GM10248 (cell line): ENCODE measurements around the gene MDN1.

Source experiments
- CTCF ChIA-PET: fragments of 300-600 bp; sonication (Branson Sonifier 250); formaldehyde crosslinking; extraction: SDS; loops from one replicate; lab custom pipeline; 2021; ENCODE audit warnings: antibody characterized with exemption; lab: Yijun Ruan, JAX
- POLR2A ChIA-PET: fragments of 350-650 bp; sonication (Branson Sonifier 250); formaldehyde crosslinking; extraction: SDS; loops from one replicate; lab custom pipeline; 2020; ENCODE audit warnings: antibody characterized with exemption; lab: Yijun Ruan, JAX
- DNase-seq: peaks from one replicate; pipeline ENCODE4 v3.0.0; 2012; ENCODE audit errors: extremely low spot score
- TF ChIP-seq, protein P1 (sequence below): IDR thresholded peaks from 2 replicates; pipeline ENCODE4 v1.5.1; 2012; ENCODE audit warnings: mild to moderate bottlenecking, low read depth; ENCODE audit errors: extremely low read depth, missing control alignments, control extremely low read depth

MDN1 gene

DNA sequence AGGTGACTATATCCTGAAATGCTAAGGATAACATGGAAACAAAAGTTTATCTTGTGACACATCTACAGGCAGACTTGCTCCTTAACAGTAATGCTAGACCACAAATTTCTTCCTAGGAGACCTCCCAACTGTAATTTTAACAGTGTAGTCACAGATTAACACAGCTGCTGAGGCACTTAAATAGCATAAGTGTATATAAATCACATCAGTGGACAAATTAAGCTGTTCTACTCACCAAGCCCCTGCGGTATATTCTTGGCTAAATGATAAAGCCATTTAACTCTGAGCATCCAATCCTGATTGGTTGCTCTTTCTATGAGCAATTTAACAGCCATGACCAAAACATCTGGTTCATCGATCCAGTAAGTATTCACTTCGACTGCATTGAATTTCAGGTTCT is 107.8 kb downstream of the MDN1 start:
- ChIA-PET POLR2A (no interaction called here), CTCF (interaction anchor here (1.2 kb wide), 1 partner anchor 28 kb away, joined by 3 read pairs; no protein-coding TSS in a partner anchor)
- TF ChIP-seq, protein P1, sequence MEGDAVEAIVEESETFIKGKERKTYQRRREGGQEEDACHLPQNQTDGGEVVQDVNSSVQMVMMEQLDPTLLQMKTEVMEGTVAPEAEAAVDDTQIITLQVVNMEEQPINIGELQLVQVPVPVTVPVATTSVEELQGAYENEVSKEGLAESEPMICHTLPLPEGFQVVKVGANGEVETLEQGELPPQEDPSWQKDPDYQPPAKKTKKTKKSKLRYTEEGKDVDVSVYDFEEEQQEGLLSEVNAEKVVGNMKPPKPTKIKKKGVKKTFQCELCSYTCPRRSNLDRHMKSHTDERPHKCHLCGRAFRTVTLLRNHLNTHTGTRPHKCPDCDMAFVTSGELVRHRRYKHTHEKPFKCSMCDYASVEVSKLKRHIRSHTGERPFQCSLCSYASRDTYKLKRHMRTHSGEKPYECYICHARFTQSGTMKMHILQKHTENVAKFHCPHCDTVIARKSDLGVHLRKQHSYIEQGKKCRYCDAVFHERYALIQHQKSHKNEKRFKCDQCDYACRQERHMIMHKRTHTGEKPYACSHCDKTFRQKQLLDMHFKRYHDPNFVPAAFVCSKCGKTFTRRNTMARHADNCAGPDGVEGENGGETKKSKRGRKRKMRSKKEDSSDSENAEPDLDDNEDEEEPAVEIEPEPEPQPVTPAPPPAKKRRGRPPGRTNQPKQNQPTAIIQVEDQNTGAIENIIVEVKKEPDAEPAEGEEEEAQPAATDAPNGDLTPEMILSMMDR, result no peak
- no peak for DNase-seq

DNA sequence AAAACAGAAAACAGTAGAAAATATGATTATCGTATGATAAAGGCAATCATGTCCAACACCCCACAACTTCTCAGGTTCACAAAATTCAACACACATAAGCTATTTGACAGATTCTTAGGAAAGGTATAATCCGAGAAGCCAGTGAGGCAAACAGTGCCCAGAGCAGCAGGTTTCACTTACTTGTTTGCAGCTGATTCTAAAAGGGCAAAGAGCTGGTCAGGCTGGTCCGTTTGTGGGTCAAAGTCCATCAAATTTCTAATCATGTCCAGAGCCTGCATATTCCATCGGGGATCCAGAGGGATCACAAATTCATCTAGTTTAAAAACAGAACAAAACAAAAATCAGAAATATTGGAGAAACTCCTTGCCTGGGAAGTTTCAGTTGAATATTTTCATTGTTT is 111.3 kb downstream of the MDN1 start:
- no peak for DNase-seq
- TF ChIP-seq, protein P1, result no peak
- ChIA-PET POLR2A (no interaction called here), CTCF (interaction anchor here (0.8 to 2.0 kb wide), 6 partner anchors 11 to 56 kb away, joined by 3 to 6 read pairs (median 3); no protein-coding TSS in a partner anchor)

DNA sequence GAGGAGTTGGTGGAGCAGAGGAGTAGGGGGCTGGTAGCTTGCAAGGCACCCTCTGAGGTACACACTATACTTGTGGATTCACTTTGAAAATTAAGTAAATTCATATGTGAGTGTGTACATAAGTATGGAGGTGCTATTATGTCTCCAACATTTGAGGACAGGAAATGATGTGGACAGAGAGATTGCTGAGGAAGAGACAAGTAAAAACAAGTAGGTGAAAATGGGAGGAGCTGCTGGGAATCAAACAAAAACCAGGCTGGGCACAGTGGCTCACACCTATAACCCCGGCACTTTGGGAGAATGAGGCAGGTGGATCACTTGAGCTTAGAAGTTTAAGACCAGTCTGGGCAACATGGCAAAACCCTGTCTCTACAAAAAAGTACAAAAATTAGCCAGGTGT is 111.8 kb downstream of the MDN1 start:
- TF ChIP-seq, protein P1, result no peak
- ChIA-PET CTCF (interaction anchor here (0.8 to 2.0 kb wide), 8 partner anchors 16 to 276 kb away, joined by 3 to 6 read pairs (median 3); no protein-coding TSS in a partner anchor), POLR2A (no interaction called here)
- DNase-seq, result no peak

DNA sequence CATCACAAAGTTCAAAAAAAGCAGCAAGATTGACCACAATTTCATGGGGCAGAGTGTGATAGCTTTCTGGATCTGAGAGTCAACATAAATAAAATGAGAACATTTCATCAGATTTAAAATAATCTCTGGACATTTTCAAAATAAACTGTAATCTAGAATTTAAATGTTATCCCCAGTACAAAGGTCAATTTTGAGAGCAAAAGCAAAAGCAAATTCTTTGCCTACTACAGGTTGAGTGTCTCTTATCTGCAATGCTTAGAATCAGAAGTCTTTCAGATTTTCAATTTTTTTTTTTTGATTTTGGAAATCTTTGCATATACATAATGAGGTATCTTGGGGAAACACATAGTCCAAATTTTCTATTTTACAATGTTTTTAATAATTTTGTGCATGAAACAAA is 113.5 kb downstream of the MDN1 start:
- no peak for DNase-seq
- POLR2A ChIA-PET, result no interaction called here
- TF ChIP-seq, protein P1, result no peak
- CTCF ChIA-PET, result no interaction called here

DNA sequence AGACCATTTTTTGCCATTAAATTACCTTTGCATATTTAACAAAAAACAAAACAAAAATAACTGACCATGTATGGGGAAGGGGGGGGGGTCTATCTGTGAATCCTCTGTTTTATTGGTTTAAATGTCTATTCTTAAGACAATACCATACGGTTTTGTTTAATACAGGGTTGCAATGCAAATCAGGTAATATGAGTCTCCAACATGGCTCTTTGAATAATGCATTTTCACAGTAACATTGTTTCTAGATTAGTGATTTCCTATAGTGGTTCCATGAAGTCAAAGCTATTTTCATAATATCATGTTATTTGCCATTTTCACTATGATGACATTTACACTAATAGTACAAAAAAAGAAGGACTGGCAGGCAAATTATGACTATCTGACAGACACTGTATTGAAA is 116.3 kb downstream of the MDN1 start:
- TF ChIP-seq, protein P1, result no peak
- DNase-seq, result no peak
- ChIA-PET CTCF (no interaction called here), POLR2A (no interaction called here)

GRCh38 chr6:89702349-89702748 is 117.2 kb downstream of the MDN1 start:
- no peak for DNase-seq
- ChIA-PET POLR2A (no interaction called here), CTCF (no interaction called here)
- TF ChIP-seq, protein P1, result no peak

DNA sequence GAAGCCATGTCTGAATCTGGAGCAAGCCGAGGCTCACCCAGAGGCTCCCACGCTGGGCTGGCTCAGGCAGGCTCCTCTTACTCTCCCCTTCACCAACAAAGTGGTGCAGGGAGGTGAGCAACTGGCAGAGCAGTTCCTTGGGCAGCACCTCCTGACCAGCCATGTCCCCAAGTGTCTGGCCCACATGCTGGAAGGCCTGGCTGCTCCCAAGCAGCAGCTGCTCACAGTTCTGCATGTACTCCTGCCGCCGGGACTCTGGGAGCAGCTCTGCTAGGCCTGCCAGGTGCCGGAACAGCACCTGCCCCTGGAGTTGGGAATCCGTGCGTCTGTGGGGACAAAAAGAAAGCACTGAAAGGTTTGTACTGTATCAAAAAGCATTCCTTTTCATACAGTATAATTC is 123.9 kb downstream of the MDN1 start:
- DNase-seq, result no peak
- ChIA-PET POLR2A (no interaction called here), CTCF (no interaction called here)
- TF ChIP-seq, protein P1, result no peak
